Trophoblast cell (in vitro differentiated cells and primary cell): Measurements from ENCODE around the gene FAM184B.

ENCODE experiments used
- DNase-seq, 2 donors: peaks; one replicate each; pipeline ENCODE4 v3.0.0-alpha.2; 2016
- H2AFZ ChIP-seq: 2 replicates; pipeline ENCODE4 v1.6.1; 2013; ENCODE audit warnings: low read length, moderate library complexity, mild to moderate bottlenecking; ENCODE audit not compliant: insufficient read depth, poor library complexity
- H2AK5ac ChIP-seq: 2 replicates; pipeline ENCODE4 v1.6.1; 2013; ENCODE audit warnings: mild to moderate bottlenecking, low read length
- H2BK120ac ChIP-seq: 2 replicates; pipeline ENCODE4 v1.6.1; 2013; ENCODE audit warnings: low read length, mild to moderate bottlenecking, moderate library complexity; ENCODE audit not compliant: insufficient read depth, poor library complexity
- H2BK12ac ChIP-seq: 2 replicates; pipeline ENCODE4 v1.6.1; 2013; ENCODE audit warnings: mild to moderate bottlenecking, low read length, moderate library complexity
- H2BK5ac ChIP-seq: 2 replicates; pipeline ENCODE4 v1.6.1; 2013; ENCODE audit warnings: low read length, low read depth, moderate library complexity, mild to moderate bottlenecking; ENCODE audit not compliant: poor library complexity
- H3K14ac ChIP-seq: 2 replicates; pipeline ENCODE4 v1.6.1; 2013; ENCODE audit warnings: mild to moderate bottlenecking, low read length
- H3K18ac ChIP-seq: 2 replicates; pipeline ENCODE4 v1.6.1; 2013; ENCODE audit warnings: mild to moderate bottlenecking, low read length
- H3K23ac ChIP-seq: 2 replicates; pipeline ENCODE4 v1.6.1; 2013; ENCODE audit warnings: low read length
- H3K27ac ChIP-seq: 2 replicates; pipeline ENCODE4 v1.5.1; 2013; ENCODE audit warnings: low read depth, mild to moderate bottlenecking, inconsistent platforms, low read length, moderate library complexity
- H3K27me3 ChIP-seq: 2 replicates; pipeline ENCODE4 v1.6.1; 2013; ENCODE audit warnings: inconsistent platforms, mild to moderate bottlenecking, low read length, moderate library complexity; ENCODE audit not compliant: insufficient read depth
- H3K36me3 ChIP-seq, 2 experiments: 1 replicate in 1 of 2; 2 replicates in 1 of 2; pipeline ENCODE4 v1.6.1; 2013; ENCODE audit warnings: low read length in 2 of 2, mild to moderate bottlenecking in 2 of 2, moderate library complexity in 1 of 2; ENCODE audit not compliant: insufficient read depth in 2 of 2, control insufficient read depth in 1 of 2
- H3K4ac ChIP-seq: 2 replicates; pipeline ENCODE4 v1.6.1; 2013; ENCODE audit warnings: low read depth, mild to moderate bottlenecking, low read length, moderate library complexity
- H3K4me1 ChIP-seq, 2 experiments: 1 replicate in 1 of 2; 2 replicates in 1 of 2; pipeline ENCODE4 v1.6.1; 2013; ENCODE audit warnings: low read length in 2 of 2, mild to moderate bottlenecking in 2 of 2, moderate library complexity in 1 of 2; ENCODE audit not compliant: insufficient read depth in 2 of 2, control insufficient read depth in 1 of 2
- H3K4me2 ChIP-seq: 2 replicates; pipeline ENCODE4 v1.6.1; 2013; ENCODE audit warnings: inconsistent platforms, mild to moderate bottlenecking, low read length, moderate library complexity
- H3K4me3 ChIP-seq: 2 replicates; pipeline ENCODE4 v1.5.1; 2013; ENCODE audit warnings: mild to moderate bottlenecking, low read depth, low read length, inconsistent platforms
- H3K79me1 ChIP-seq: one replicate; pipeline ENCODE4 v1.6.1; 2013; ENCODE audit warnings: low read length
- H3K79me2 ChIP-seq: 2 replicates; pipeline ENCODE4 v1.6.1; 2013; ENCODE audit warnings: low read length, mild to moderate bottlenecking; ENCODE audit not compliant: control insufficient read depth, insufficient read depth, poor library complexity
- H3K9ac ChIP-seq: 2 replicates; pipeline ENCODE4 v1.6.1; 2013; ENCODE audit warnings: mild to moderate bottlenecking, low read length
- H3K9me3 ChIP-seq: 2 replicates; pipeline ENCODE4 v1.6.1; 2013; ENCODE audit warnings: low read depth, mild to moderate bottlenecking, control low read depth, inconsistent platforms, low read length; ENCODE audit not compliant: insufficient read depth
- H4K12ac ChIP-seq: 2 replicates; pipeline ENCODE4 v1.6.1; 2013; ENCODE audit warnings: low read depth, mild to moderate bottlenecking, low read length, moderate library complexity
- H4K8ac ChIP-seq: 2 replicates; pipeline ENCODE4 v1.6.1; 2013; ENCODE audit warnings: low read depth, mild to moderate bottlenecking, low read length, moderate library complexity
- H4K91ac ChIP-seq: one replicate; pipeline ENCODE4 v1.6.1; 2013; ENCODE audit warnings: low read depth, mild to moderate bottlenecking, low read length, moderate library complexity
- WGBS: extraction: QIAGEN DNeasy Blood & Tissue Kit; methylation state at CpG from one replicate; pipeline ENCODE4 v1.1.7; 2013; ENCODE audit warnings: missing lambda C conversion rate; ENCODE audit not compliant: insufficient read length, insufficient coverage; ENCODE audit errors: extremely low coverage; 5-methylcytosine and 5-hydroxymethylcytosine counted together

The FAM184B gene

GRCh38 chr4:17762726-17763125, 18.7 kb downstream of the FAM184B start:
- no peak overlapping the region for H3K4me2 ChIP-seq
- no peak overlapping the region for H3K4me3 ChIP-seq
- H3K79me1 ChIP-seq, result no peaks in the 10 kb centered on the region
- H3K14ac ChIP-seq, result no peak overlapping the region
- H2AK5ac ChIP-seq, result no peak overlapping the region
- H2BK12ac ChIP-seq, result no peak overlapping the region
- no peaks in the 10 kb centered on the region for H3K27me3 ChIP-seq
- no peak overlapping the region for H3K9ac ChIP-seq
- H4K12ac ChIP-seq, result no peak overlapping the region
- H2BK120ac ChIP-seq, result no peak overlapping the region
- H2BK5ac ChIP-seq, result no peak overlapping the region
- no peak overlapping the region for H4K91ac ChIP-seq
- no peak overlapping the region for H3K23ac ChIP-seq
- peaks cover 6% of the 10 kb centered on the region for H3K9me3 ChIP-seq
- H3K4ac ChIP-seq, result no peak overlapping the region
- H3K18ac ChIP-seq, result no peak overlapping the region
- H3K27ac ChIP-seq, result no peak overlapping the region
- no peaks in the 10 kb centered on the region for H3K36me3 ChIP-seq
- DNase-seq, result peak in 1 of 2 donors; percentile 8
- H2AFZ ChIP-seq, result no peak overlapping the region
- H4K8ac ChIP-seq, result no peak overlapping the region
- WGBS, result no CpG with 5 or more reads among the region's 1 CpG
- no peaks in the 10 kb centered on the region for H3K4me1 ChIP-seq
- no peaks in the 10 kb centered on the region for H3K79me2 ChIP-seq

GRCh38 chr4:17761062-17761461, 20.4 kb downstream of the FAM184B start:
- Histone ChIP-seq H3K27me3 (no peaks in the 10 kb centered on the region), H3K14ac (no peak overlapping the region), H3K79me1 (no peaks in the 10 kb centered on the region), H2BK120ac (no peak overlapping the region), H4K8ac (no peak overlapping the region), H3K18ac (no peak overlapping the region), H3K9me3 (no peaks in the 10 kb centered on the region), H2BK5ac (no peak overlapping the region), H4K12ac (no peak overlapping the region), H3K36me3 (no peaks in the 10 kb centered on the region), H3K4me2 (no peak overlapping the region), H4K91ac (no peak overlapping the region), H2AFZ (no peak overlapping the region), H3K4ac (no peak overlapping the region), H2AK5ac (no peak overlapping the region), H2BK12ac (no peak overlapping the region), H3K9ac (no peak overlapping the region), H3K79me2 (no peaks in the 10 kb centered on the region), H3K23ac (no peak overlapping the region), H3K27ac (no peak overlapping the region), H3K4me1 (no peaks in the 10 kb centered on the region), H3K4me3 (no peak overlapping the region)
- no CpG with 5 or more reads among the region's 1 CpG for WGBS
- DNase-seq, result no peak

GRCh38 chr4:17760626-17761025, 20.8 kb downstream of the FAM184B start:
- Histone ChIP-seq H3K9ac (no peak overlapping the region), H4K91ac (no peak overlapping the region), H3K9me3 (no peaks in the 10 kb centered on the region), H3K27me3 (no peaks in the 10 kb centered on the region), H3K4me1 (no peaks in the 10 kb centered on the region), H2AFZ (no peak overlapping the region), H4K8ac (no peak overlapping the region), H3K4me2 (no peak overlapping the region), H3K14ac (no peak overlapping the region), H3K18ac (no peak overlapping the region), H2BK12ac (no peak overlapping the region), H2AK5ac (no peak overlapping the region), H3K4me3 (no peak overlapping the region), H3K23ac (no peak overlapping the region), H3K27ac (no peak overlapping the region), H2BK5ac (no peak overlapping the region), H3K79me2 (no peaks in the 10 kb centered on the region), H3K4ac (no peak overlapping the region), H3K79me1 (no peaks in the 10 kb centered on the region), H3K36me3 (no peaks in the 10 kb centered on the region), H4K12ac (no peak overlapping the region), H2BK120ac (no peak overlapping the region)
- no peak for DNase-seq
- WGBS, result no CpG with 5 or more reads among the region's 6 CpGs

- Histone ChIP-seq H3K27ac (no peak overlapping the region), H2BK12ac (no peak overlapping the region), H3K4me1 (no peaks in the 10 kb centered on the region), H4K12ac (no peak overlapping the region), H3K9me3 (no peaks in the 10 kb centered on the region), H4K91ac (no peak overlapping the region), H2BK120ac (no peak overlapping the region), H2BK5ac (no peak overlapping the region), H3K79me1 (no peaks in the 10 kb centered on the region), H3K4ac (no peak overlapping the region), H3K23ac (no peak overlapping the region), H2AK5ac (no peak overlapping the region), H3K4me2 (no peak overlapping the region), H2AFZ (no peak overlapping the region), H3K79me2 (no peaks in the 10 kb centered on the region), H3K14ac (no peak overlapping the region), H4K8ac (no peak overlapping the region), H3K18ac (no peak overlapping the region), H3K27me3 (no peaks in the 10 kb centered on the region), H3K4me3 (no peak overlapping the region), H3K9ac (no peak overlapping the region), H3K36me3 (no peaks in the 10 kb centered on the region)
- WGBS, result no CpG with 5 or more reads among the region's 5 CpGs
- DNase-seq, result no peak
Measured at GRCh38 chr4:17758485-17758884, 22.9 kb downstream of the FAM184B start.
